ENCODE measurements around the gene MRPS6. TPM values are rescaled to one million over a fixed set of nuclear protein-coding genes. Genes with fewer than 3 reads are reported as not detected.

Gene MRPS6
- total RNA-seq: 31.2 and 51.4 TPM in 2 replicates

DNA sequence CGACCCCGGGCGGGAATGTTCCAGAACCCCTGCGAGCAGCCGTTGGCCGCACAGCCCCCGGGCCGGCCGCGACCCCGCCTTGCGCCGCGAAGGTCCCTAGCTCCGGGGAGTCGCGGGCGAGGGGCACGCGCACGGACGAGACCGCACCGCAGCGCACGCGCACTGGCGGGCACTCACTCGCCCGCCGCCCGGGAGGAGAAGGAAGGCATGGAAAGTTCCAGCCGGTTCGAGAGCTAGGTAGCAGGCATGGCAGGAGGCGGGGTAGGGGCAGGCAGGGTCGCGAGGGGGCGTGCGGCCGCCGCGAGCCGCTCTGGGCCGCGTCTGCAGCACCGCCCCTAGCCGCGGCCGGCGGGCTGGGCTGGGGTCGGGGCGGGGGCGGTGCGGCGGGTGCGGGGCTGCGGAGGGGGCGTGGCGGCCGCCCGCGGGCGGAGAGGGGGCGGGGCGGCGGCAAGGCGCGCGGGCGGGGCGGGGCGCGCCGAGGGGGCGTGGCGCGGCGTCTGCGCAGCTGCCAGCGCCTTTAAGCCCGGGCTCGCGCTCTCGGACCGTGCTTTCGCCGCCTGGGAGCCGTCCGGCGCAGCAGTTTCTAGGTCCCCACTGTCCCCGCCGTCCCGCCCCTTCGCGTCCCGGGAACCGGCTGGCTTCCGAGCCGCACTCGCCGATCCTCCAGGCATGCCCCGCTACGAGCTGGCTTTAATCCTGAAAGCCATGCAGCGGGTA, at the start of gene MRPS6, which contains the start of gene SLC5A3:
Gene MRPS6 (plus strand): TSS at position 547 of the 717 bp plus-strand sequence. CDS start 123 bp downstream, at position 670.
Gene SLC5A3 (plus strand): TSS at position 547 of the 717 bp plus-strand sequence. CDS start 21,621 bp downstream, outside the sequence.
- peak; percentile 88 for DNase-seq (ENCODE audit: low read depth)
- TF ChIP-seq, protein P1, sequence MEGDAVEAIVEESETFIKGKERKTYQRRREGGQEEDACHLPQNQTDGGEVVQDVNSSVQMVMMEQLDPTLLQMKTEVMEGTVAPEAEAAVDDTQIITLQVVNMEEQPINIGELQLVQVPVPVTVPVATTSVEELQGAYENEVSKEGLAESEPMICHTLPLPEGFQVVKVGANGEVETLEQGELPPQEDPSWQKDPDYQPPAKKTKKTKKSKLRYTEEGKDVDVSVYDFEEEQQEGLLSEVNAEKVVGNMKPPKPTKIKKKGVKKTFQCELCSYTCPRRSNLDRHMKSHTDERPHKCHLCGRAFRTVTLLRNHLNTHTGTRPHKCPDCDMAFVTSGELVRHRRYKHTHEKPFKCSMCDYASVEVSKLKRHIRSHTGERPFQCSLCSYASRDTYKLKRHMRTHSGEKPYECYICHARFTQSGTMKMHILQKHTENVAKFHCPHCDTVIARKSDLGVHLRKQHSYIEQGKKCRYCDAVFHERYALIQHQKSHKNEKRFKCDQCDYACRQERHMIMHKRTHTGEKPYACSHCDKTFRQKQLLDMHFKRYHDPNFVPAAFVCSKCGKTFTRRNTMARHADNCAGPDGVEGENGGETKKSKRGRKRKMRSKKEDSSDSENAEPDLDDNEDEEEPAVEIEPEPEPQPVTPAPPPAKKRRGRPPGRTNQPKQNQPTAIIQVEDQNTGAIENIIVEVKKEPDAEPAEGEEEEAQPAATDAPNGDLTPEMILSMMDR (IDR thresholded peaks at IDR 0.05; ENCODE audit: insufficient read depth, low read depth, low read length): no peak
- H3K4me3 ChIP-seq (ENCODE audit: low read depth, low read length): peak within 1 kb of the TSS; percentile 87

DNA sequence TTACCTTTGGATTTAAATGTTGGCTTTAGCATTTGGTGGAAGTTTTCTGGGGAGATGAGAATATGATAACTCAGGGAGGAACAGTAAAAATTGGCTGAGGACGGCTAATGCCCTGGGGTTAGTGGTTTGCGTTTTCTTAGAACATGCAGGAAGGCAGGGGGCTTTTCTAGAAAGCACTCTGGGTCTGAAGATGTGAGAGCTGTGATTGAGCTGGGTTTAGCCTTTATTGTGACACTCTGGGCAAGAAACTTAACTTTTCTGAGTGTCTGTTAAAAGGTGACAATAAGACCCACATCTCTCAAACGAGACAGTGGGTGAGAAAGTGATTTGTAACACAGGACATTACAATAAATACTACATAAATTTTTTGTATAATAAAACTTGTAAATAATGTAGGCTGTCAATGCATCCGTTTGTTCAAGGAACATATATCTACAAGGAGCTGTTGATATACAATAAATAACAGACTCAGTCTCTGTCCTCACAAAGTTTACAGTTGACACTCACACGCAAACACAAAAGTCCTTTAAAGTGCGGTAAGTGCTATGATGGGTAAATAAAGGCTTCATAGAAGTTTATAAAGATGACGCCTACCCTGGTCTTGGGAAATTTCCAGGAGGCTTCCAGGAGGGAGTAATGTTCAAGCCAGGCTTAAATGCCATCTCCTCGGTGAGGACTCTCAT, 49.5 kb upstream of the MRPS6 start:
- H3K4me3 ChIP-seq (ENCODE audit: low read depth, low read length): no peak overlapping the region
- DNase-seq (ENCODE audit: low read depth): no peak
- TF ChIP-seq, protein P1 (IDR thresholded peaks at IDR 0.05; ENCODE audit: insufficient read depth, low read depth, low read length): no peak

DNA sequence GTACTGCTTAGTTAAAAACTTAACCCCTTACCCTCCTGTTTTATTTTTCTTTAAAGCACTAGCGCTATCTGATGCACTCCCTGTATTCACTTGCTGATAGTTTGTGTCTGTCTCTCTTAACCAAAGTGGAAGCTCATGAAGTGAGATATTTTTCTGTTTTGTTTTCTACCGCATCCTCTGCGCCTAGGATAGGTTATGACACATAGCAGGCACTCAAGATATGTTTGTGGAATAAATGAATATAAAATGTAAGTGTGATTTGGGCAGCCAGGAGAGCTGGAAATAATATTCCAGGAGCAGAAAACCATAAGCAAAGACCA, 49.0 kb upstream of the MRPS6 start:
- no peak overlapping the region for H3K4me3 ChIP-seq (ENCODE audit: low read depth, low read length)
- TF ChIP-seq, protein P1 (IDR thresholded peaks at IDR 0.05; ENCODE audit: insufficient read depth, low read depth, low read length): no peak
- no peak for DNase-seq (ENCODE audit: low read depth)

DNA sequence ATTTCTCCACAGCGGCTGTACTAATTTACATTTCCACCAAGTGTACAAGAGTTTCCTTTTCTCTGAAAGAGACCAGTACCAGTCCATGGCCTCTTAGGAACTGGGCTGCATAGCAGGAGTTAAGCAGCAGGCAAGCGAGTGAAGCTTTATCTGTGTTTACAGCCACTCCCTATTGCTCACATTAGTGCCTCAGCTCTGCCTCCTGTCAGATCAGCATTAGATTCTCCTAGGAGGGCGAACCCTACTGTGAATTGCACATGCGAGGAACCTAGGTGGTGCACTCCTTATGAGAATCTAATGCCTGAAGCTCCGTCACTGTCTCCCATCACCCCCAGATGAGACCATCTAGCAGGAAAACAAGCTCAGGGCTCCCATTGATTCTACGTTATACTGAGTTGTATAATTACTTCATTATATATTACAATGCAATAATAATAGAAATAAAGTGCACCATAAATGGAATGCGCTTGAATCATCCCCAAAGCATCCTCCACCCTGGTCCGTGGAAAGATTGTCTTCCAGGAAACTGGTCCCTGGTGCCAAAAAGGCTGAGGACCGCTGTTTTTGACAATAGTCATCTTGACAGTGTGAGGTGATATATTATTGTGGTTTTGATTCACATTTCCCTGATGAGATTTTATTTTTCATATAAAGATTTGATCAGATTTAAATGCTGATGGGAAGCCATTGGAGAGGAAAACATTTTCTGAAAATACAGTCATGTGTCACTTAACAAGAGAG, 45.5 kb upstream of the MRPS6 start:
- H3K4me3 ChIP-seq (ENCODE audit: low read depth, low read length): no peak overlapping the region
- TF ChIP-seq, protein P1 (IDR thresholded peaks at IDR 0.05; ENCODE audit: insufficient read depth, low read depth, low read length): no peak
- DNase-seq (ENCODE audit: low read depth): no peak

DNA sequence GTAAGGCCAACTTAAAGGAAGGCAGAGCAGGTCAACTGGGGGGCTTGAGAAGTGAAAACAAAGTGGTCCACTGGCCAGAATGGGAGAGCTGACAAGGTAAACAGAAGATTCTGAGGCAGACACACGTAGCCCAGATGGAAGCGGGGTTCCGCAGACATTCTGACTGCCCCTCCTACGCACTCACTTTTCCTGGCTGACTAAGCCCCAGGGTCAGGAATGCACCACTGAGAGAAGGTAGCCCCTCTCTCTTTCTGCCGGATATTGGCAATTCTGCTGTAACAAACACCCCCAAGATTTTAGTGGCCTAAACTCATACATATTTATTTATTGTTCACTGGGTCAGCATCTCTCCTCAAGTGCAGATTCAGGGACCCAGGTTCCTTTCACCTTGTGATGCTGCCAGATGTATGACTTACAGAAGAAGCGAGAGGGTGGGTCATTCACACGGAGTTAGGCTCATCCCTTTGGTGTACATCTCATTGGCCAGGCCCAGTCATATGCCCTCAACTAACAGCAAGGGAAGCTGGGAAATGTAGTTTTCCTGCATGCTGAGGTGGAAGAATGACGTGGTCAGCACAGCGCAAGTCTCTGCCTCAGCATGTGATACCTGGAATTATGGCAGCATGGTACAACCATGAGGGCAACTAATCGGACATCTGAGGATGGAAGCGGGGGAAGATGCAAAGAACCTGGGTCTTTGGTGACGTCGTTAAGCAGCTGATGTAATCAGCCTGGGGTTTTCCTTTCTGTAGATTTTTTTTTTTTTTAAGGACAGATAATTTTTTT, 43.4 kb upstream of the MRPS6 start:
- peak overlapping the region; percentile 37 for H3K4me3 ChIP-seq (ENCODE audit: low read depth, low read length)
- DNase-seq (ENCODE audit: low read depth): peak; percentile 90
- TF ChIP-seq, protein P1 (IDR thresholded peaks at IDR 0.05; ENCODE audit: insufficient read depth, low read depth, low read length): no peak

DNA sequence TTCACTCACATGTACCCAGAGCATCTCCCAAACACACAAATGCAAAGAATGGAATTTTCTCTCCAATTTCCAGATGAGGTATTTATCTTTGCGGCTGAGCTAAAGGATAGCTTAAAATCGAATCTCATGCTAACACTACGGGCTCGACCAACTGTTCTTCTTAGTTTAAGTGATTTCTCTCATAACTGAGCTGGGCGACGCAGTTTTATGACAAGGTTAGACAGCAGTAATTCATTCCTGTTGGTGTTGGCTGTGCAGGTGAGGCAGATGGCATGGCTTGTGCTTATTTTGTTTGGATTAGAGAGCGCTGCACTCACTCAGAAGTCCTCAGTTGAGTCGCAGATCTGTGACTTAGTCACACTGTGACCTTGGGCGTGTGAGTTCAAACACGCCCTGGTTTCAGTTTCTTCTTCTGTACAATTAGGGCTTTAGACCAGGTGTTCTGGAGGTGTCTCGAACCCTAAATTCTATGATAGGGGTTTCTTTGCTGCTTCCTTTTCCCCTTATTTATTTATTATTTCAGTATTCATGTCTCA, 41.5 kb upstream of the MRPS6 start:
- DNase-seq (ENCODE audit: low read depth): no peak
- TF ChIP-seq, protein P1 (IDR thresholded peaks at IDR 0.05; ENCODE audit: insufficient read depth, low read depth, low read length): no peak
- no peak overlapping the region for H3K4me3 ChIP-seq (ENCODE audit: low read depth, low read length)

All from fibroblast of villous mesenchyme (primary cell).